B cell (primary cell): ENCODE results near the gene NAV2. TPM values are rescaled to one million over a fixed set of nuclear protein-coding genes. Genes with fewer than 3 reads are reported as not detected.

Experiments used
- ATAC-seq: fragments of 200-7000 bp; cut with Tn5 transposase; one replicate; pipeline ENCODE4 v1.10.0; 2021; ENCODE audit warnings: low read depth, mild to moderate bottlenecking, moderate number of reproducible peaks, moderate library complexity
- CTCF ChIA-PET: fragments of 350-600 bp; sonication (Branson Sonifier 250); formaldehyde crosslinking; loops from one replicate; lab custom pipeline; 2021; ENCODE audit warnings: antibody characterized with exemption, inconsistent platforms; lab: Charles Lee
- POLR2A ChIA-PET: fragments of 350-600 bp; sonication (Branson Sonifier 250); formaldehyde crosslinking; loops from one replicate; lab custom pipeline; 2021; ENCODE audit warnings: antibody characterized with exemption; lab: Charles Lee
- DNase-seq: peaks from one replicate; pipeline ENCODE4 v3.0.0; 2013
- H2AFZ ChIP-seq: 2 replicates; pipeline ENCODE4 v1.6.1; 2012; ENCODE audit warnings: mild to moderate bottlenecking, low read depth, low read length; ENCODE audit not compliant: insufficient read depth, poor library complexity, severe bottlenecking
- H3K27ac ChIP-seq, 2 donors: 1 replicate in 1 of 2; 2 replicates in 1 of 2; pipeline ENCODE4 v1.5.1; 2012 to 2013; ENCODE audit warnings: low read length in 2 of 2, mild to moderate bottlenecking in 2 of 2, moderate library complexity in 1 of 2
- H3K27me3 ChIP-seq, 4 experiments: fragments of 200-600 bp in 1 of 4; sonication (generic) in 1 of 4; replicated peaks in 1 of 4; 1 replicate in 2 of 4; 2 replicates in 2 of 4; pipeline versions ENCODE4 v1.6.1 to v1.7.0; 2013 to 2016; ENCODE audit warnings: low read length in 3 of 4, mild to moderate bottlenecking in 2 of 4, mixed read lengths in 1 of 4, moderate library complexity in 1 of 4; ENCODE audit not compliant: insufficient read depth in 4 of 4, control insufficient read depth in 3 of 4; ENCODE audit errors: control extremely low read depth in 1 of 4
- H3K36me3 ChIP-seq, 2 experiments: replicated peaks in 1 of 2; 1 replicate in 1 of 2; 2 replicates in 1 of 2; pipeline versions ENCODE4 v1.6.1 to v1.7.1; 2013; ENCODE audit warnings: low read length in 1 of 2; ENCODE audit not compliant: insufficient read depth in 2 of 2, control insufficient read depth in 1 of 2; ENCODE audit errors: control extremely low read depth in 1 of 2, extremely low read depth in 1 of 2
- H3K4me1 ChIP-seq, 2 donors: fragments of 200-600 bp in 1 of 2; sonication (generic) in 1 of 2; 1 replicate in 1 of 2; 2 replicates in 1 of 2; pipeline versions ENCODE4 v1.5.1 to v1.6.1; 2013 to 2017; ENCODE audit warnings: low read length in 2 of 2; ENCODE audit not compliant: control insufficient read depth in 2 of 2, insufficient read depth in 2 of 2
- H3K4me2 ChIP-seq: replicated peaks from 2 replicates; pipeline ENCODE3; 2012; ENCODE audit warnings: mild to moderate bottlenecking, low read depth, low read length; ENCODE audit not compliant: poor library complexity, severe bottlenecking
- H3K4me3 ChIP-seq, 5 experiments: fragments of 200-600 bp in 1 of 5; sonication (generic) in 1 of 5; 1 replicate in 3 of 5; 2 replicates in 2 of 5; pipeline versions ENCODE4 v1.5.1 to v1.7.0; 2011 to 2016; ENCODE audit warnings: low read length in 4 of 5, mild to moderate bottlenecking in 4 of 5, low read depth in 2 of 5, control low read depth in 1 of 5, moderate library complexity in 1 of 5; ENCODE audit not compliant: insufficient read depth in 1 of 5; ENCODE audit errors: control extremely low read depth in 1 of 5, extremely low read depth in 1 of 5
- H3K79me2 ChIP-seq: fragments of 200-600 bp; sonication (generic); one replicate; pipeline ENCODE4 v1.6.0; 2016; ENCODE audit warnings: low read length; ENCODE audit not compliant: control insufficient read depth, insufficient read depth
- H3K9ac ChIP-seq: fragments of 200-600 bp; sonication (generic); 2 replicates; pipeline ENCODE4 v1.6.1; 2017; ENCODE audit warnings: mild to moderate bottlenecking, low read length, moderate library complexity
- H3K9me3 ChIP-seq, 3 donors: one replicate each; pipeline versions ENCODE4 v1.6.1 to v1.7.1; 2013; ENCODE audit warnings: low read length in 2 of 3; ENCODE audit not compliant: control insufficient read depth in 2 of 3, insufficient read depth in 1 of 3; ENCODE audit errors: control extremely low read depth in 1 of 3
- H4K20me1 ChIP-seq: 2 replicates; pipeline ENCODE4 v1.6.0; 2012; ENCODE audit warnings: mild to moderate bottlenecking, low read length; ENCODE audit not compliant: insufficient read depth, control insufficient read depth, poor library complexity, severe bottlenecking
- H3K27ac Mint-ChIP-seq: one replicate; pipeline ENCODE4 v1.8.0; 2021; ENCODE audit warnings: mixed read lengths
- H3K27me3 Mint-ChIP-seq: one replicate; pipeline ENCODE4 v1.8.0; 2021; ENCODE audit warnings: mixed read lengths
- H3K4me1 Mint-ChIP-seq: one replicate; pipeline ENCODE4 v1.8.0; 2021; ENCODE audit warnings: mixed read lengths
- H3K4me3 Mint-ChIP-seq: one replicate; pipeline ENCODE4 v1.8.0; 2021; ENCODE audit warnings: mixed read lengths
- H3K9me3 Mint-ChIP-seq: one replicate; pipeline ENCODE4 v1.8.0; 2022; ENCODE audit warnings: mixed read lengths; ENCODE audit not compliant: insufficient read depth
- CTCF ChIP-seq: fragments of 200-600 bp; IDR thresholded peaks from one replicate; pipeline ENCODE4 v1.8.0; 2022; ENCODE audit warnings: antibody characterized with exemption, mild to moderate bottlenecking
- EZH2 ChIP-seq: IDR thresholded peaks from 2 replicates; pipeline ENCODE4 v1.6.1; 2012; ENCODE audit warnings: borderline replicate concordance, low read depth, mild to moderate bottlenecking, moderate library complexity, low read length; ENCODE audit not compliant: insufficient read depth, poor library complexity, severe bottlenecking
- WGBS: methylation state at CpG from one replicate; pipeline ENCODE4 v1.1.5; 2013; ENCODE audit warnings: missing lambda C conversion rate; ENCODE audit not compliant: insufficient coverage; 5-methylcytosine and 5-hydroxymethylcytosine counted together
- intact Hi-C: fragments of 100-400 bp; cut with micrococcal nuclease; formaldehyde crosslinking; loops from one replicate; pipeline ENCODE4 v1.10.0; 2022
- polyA plus RNA-seq: library from polyadenylated mRNA; depleted of rRNA; stranded (reverse); fragments of >200 nt; gene quantifications from 2 replicates; pipeline ENCODE4 v1.2.3, GENCODE V29; 2012
- total RNA-seq, 2 donors: library from RNA; stranded (reverse); fragments of 120-200 nt in 1 of 2; gene quantifications; 1 replicate in 1 of 2; 2 replicates in 1 of 2; pipeline versions ENCODE4 v1.2.3 to v1.2.4, GENCODE V29; 2013 to 2022

NAV2 gene
- total and polyA plus RNA-seq, 2 donors (not counting 1 experiment from before 2014, with no cell fraction given), result 0.82 to 22.2 TPM

DNA sequence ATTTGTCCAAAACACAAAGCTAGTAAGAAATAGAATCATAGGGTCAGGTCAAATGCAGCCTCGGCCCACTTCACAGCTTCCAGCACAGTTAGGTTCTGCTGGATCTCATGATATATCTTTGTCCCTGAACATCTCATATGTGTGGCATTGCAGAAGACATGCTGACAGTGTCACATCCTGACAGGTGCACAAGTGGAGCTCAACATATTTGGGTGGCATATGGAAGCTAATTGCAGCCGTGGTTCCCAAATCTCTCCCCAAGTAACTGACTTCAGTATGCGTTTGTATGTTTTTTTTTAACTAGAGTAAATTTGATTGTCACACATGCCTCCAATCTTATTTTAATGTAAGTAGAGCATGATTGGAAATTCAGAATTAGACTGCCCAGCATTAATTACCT is 33.4 kb downstream of the NAV2 start:
- H4K20me1 ChIP-seq, result no peaks in the 10 kb centered on the region
- H3K27ac ChIP-seq, result no peak overlapping the region
- TF ChIP-seq EZH2, result no peak
- no peak for TF ChIP-seq CTCF
- ATAC-seq, result no peak
- POLR2A ChIA-PET, result interaction anchor here (0.6 kb wide), 1 partner anchor 1733 kb away, joined by 3 read pairs; the partner anchor contains the start of gene SERGEF
- no peak overlapping the region for H3K4me2 ChIP-seq
- H3K36me3 ChIP-seq, result no peaks in the 10 kb centered on the region
- Mint-ChIP-seq H3K27me3 (peaks cover 20% of the 10 kb centered on the region), H3K4me3 (no peak overlapping the region), H3K4me1 (no peaks in the 10 kb centered on the region), H3K9me3 (no peaks in the 10 kb centered on the region), H3K27ac (no peak overlapping the region)
- H3K9ac ChIP-seq, result no peak overlapping the region
- no peak overlapping the region for H3K4me3 ChIP-seq
- H3K4me1 ChIP-seq, result no peaks in the 10 kb centered on the region
- H2AFZ ChIP-seq, result no peak overlapping the region
- no peaks in the 10 kb centered on the region for H3K79me2 ChIP-seq
- WGBS, result no CpG with 5 or more reads among the region's 3 CpGs
- no peaks in the 10 kb centered on the region for H3K9me3 ChIP-seq
- CTCF ChIA-PET, result interaction anchor here (0.6 to 1.2 kb wide), 2 partner anchors 186 to 485 kb away, joined by 3 read pairs; no protein-coding TSS in a partner anchor
- no peak for DNase-seq
- intact Hi-C loops, result no loop called here
- H3K27me3 ChIP-seq, result no peaks in the 10 kb centered on the region

DNA sequence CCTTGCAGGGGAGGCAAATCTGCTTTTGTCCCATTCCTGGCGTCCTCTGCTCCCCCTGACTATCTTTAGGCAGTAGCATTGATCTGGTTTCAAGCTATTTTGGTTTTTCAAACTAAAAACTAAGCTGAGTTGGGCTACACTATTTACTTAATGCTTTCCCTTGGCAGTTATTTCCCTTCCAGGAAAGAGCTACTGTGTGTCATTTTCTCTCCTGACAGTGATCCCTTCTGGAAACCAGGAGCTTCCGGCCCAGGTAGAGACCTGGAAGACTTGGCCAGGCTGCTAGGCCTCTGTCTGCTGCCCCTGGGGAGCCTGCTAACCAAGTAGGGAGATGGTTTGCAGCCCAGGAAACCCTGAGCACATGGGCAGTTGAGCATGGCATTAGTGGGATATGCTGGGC is 35.0 kb downstream of the NAV2 start:
- Mint-ChIP-seq H3K27me3 (peaks cover 19% of the 10 kb centered on the region), H3K4me1 (no peaks in the 10 kb centered on the region), H3K4me3 (no peak overlapping the region), H3K27ac (no peak overlapping the region), H3K9me3 (no peaks in the 10 kb centered on the region)
- no peak for TF ChIP-seq EZH2
- no peak for TF ChIP-seq CTCF
- intact Hi-C loops, result no loop called here
- no peak overlapping the region for H2AFZ ChIP-seq
- H3K79me2 ChIP-seq, result no peaks in the 10 kb centered on the region
- 88% methylated on average over 1 of the region's 2 CpGs for WGBS
- DNase-seq (no peak), ATAC-seq (no peak)
- ChIA-PET CTCF (interaction anchor here (0.9 kb wide), 1 partner anchor 184 kb away, joined by 3 read pairs; no protein-coding TSS in a partner anchor), POLR2A (no interaction called here)
- no peak overlapping the region for H3K4me2 ChIP-seq
- H3K9ac ChIP-seq, result no peak overlapping the region
- no peaks in the 10 kb centered on the region for H3K9me3 ChIP-seq
- no peak overlapping the region for H3K27ac ChIP-seq
- H3K27me3 ChIP-seq, result no peaks in the 10 kb centered on the region
- H4K20me1 ChIP-seq, result no peaks in the 10 kb centered on the region
- H3K36me3 ChIP-seq, result no peaks in the 10 kb centered on the region
- no peaks in the 10 kb centered on the region for H3K4me1 ChIP-seq
- H3K4me3 ChIP-seq, result no peak overlapping the region
